Natural killer cell (primary cell): ENCODE measurements around the gene SLC22A23. TPM values are rescaled to one million over a fixed set of nuclear protein-coding genes. Genes with fewer than 3 reads are reported as not detected.

Experiments used
- ATAC-seq, 3 donors: fragments of 150-1000 bp in 2 of 3; fragments of 200-7000 bp in 1 of 3; cut with Tn5 transposase; 1 replicate in 1 of 3; 2 replicates in 2 of 3; pipeline ENCODE4 v1.10.0; 2021; ENCODE audit warnings: mild to moderate bottlenecking in 2 of 3, moderate library complexity in 2 of 3
- DNase-seq, 2 donors: peaks; one replicate each; pipeline versions ENCODE4 v3.0.0 to v3.0.0-alpha.2; 2013 to 2021; ENCODE audit warnings: mixed read lengths in 1 of 2
- H3K27ac ChIP-seq: one replicate; pipeline ENCODE4 v1.5.1; 2013; ENCODE audit warnings: mild to moderate bottlenecking, low read length
- H3K27me3 ChIP-seq: one replicate; pipeline ENCODE4 v1.6.1; 2013; ENCODE audit warnings: low read length; ENCODE audit not compliant: control insufficient read depth, insufficient read depth
- H3K36me3 ChIP-seq: one replicate; pipeline ENCODE4 v1.6.1; 2013; ENCODE audit warnings: low read length; ENCODE audit not compliant: control insufficient read depth, insufficient read depth
- H3K4me1 ChIP-seq: one replicate; pipeline ENCODE4 v1.6.1; 2013; ENCODE audit warnings: low read length; ENCODE audit not compliant: control insufficient read depth, insufficient read depth
- H3K4me3 ChIP-seq: one replicate; pipeline ENCODE4 v1.5.1; 2013; ENCODE audit warnings: low read length
- H3K9me3 ChIP-seq: one replicate; pipeline ENCODE4 v1.6.1; 2013; ENCODE audit warnings: low read length; ENCODE audit not compliant: control insufficient read depth, insufficient read depth
- H3K27ac Mint-ChIP-seq, 2 donors: one replicate each; pipeline ENCODE4 v1.8.0; 2022; ENCODE audit warnings: mild to moderate bottlenecking in 2 of 2, mixed read lengths in 2 of 2, moderate library complexity in 1 of 2
- H3K27me3 Mint-ChIP-seq, 2 donors: one replicate each; pipeline ENCODE4 v1.8.0; 2022; ENCODE audit warnings: low read depth in 2 of 2, mixed read lengths in 2 of 2
- H3K36me3 Mint-ChIP-seq: one replicate; pipeline ENCODE4 v1.8.0; 2022; ENCODE audit warnings: mixed read lengths
- H3K4me1 Mint-ChIP-seq, 2 donors: one replicate each; pipeline ENCODE4 v1.8.0; 2022; ENCODE audit warnings: mixed read lengths in 2 of 2
- H3K4me3 Mint-ChIP-seq: one replicate; pipeline ENCODE4 v1.8.0; 2022; ENCODE audit warnings: mild to moderate bottlenecking, moderate library complexity, mixed read lengths
- H3K9me3 Mint-ChIP-seq, 2 donors: one replicate each; pipeline ENCODE4 v1.8.0; 2022; ENCODE audit warnings: mixed read lengths in 2 of 2
- CTCF ChIP-seq: fragments of 200-600 bp; IDR thresholded peaks from one replicate; pipeline ENCODE4 v1.8.0; 2022; ENCODE audit warnings: antibody characterized with exemption
- WGBS: methylation state at CpG from one replicate; pipeline ENCODE4 v1.1.7; 2013; ENCODE audit warnings: missing lambda C conversion rate; ENCODE audit not compliant: insufficient coverage; 5-methylcytosine and 5-hydroxymethylcytosine counted together
- intact Hi-C: fragments of 100-400 bp; cut with micrococcal nuclease; formaldehyde crosslinking; loops from one replicate; pipeline ENCODE4 v1.14.2; 2022
- total RNA-seq, 4 donors: library from RNA; stranded (reverse); fragments of 120-200 nt in 1 of 4; gene quantifications; one replicate each; pipeline versions ENCODE4 v1.2.3 to v1.2.4, GENCODE V29; 2013 to 2022

The SLC22A23 gene
- total RNA-seq, 3 donors from 2014 or later (not counting 1 experiment from before 2014, with no cell fraction given): 0.24 to 0.79 (median 0.38) TPM

- no peaks in the 10 kb centered on the region for H3K4me1 ChIP-seq
- H3K27ac ChIP-seq: no peak overlapping the region
- H3K36me3 ChIP-seq: no peaks in the 10 kb centered on the region
- Mint-ChIP-seq H3K4me3 (no peak overlapping the region), H3K4me1 (no peaks in the 10 kb centered on the region), H3K36me3 (no peaks in the 10 kb centered on the region), H3K27me3 (peaks cover 8 to 18% of the 10 kb centered on the region in 2 donors), H3K27ac (no peak overlapping the region), H3K9me3 (no peaks in the 10 kb centered on the region)
- ATAC-seq: peak in 1 of 3 donors; percentile 20
- WGBS: 72% methylated on average over 15 of the region's 15 CpGs
- intact Hi-C loops: no loop called here
- H3K27me3 ChIP-seq: no peaks in the 10 kb centered on the region
- DNase-seq: peak in 1 of 2 donors; percentile 73
- H3K4me3 ChIP-seq: no peak overlapping the region
- H3K9me3 ChIP-seq: no peaks in the 10 kb centered on the region
- no peak for TF ChIP-seq CTCF
These were observed 86.3 kb downstream of the SLC22A23 start for GRCh38 chr6:3370361-3371221.

GRCh38 chr6:3369985-3370360 lies 86.9 kb downstream of the SLC22A23 start:
- no peaks in the 10 kb centered on the region for H3K36me3 Mint-ChIP-seq
- Histone ChIP-seq H3K4me3 (no peak overlapping the region), H3K36me3 (no peaks in the 10 kb centered on the region), H3K27ac (no peak overlapping the region), H3K4me1 (no peaks in the 10 kb centered on the region), H3K9me3 (no peaks in the 10 kb centered on the region), H3K27me3 (no peaks in the 10 kb centered on the region)
- 92% methylated on average over 3 of the region's 5 CpGs for WGBS
- H3K27me3 Mint-ChIP-seq: peaks cover 8 to 18% of the 10 kb centered on the region in 2 donors
- no peaks in the 10 kb centered on the region for H3K9me3 Mint-ChIP-seq
- DNase-seq (no peak), ATAC-seq (no peak)
- intact Hi-C loops: no loop called here
- H3K4me1 Mint-ChIP-seq: no peaks in the 10 kb centered on the region
- no peak for TF ChIP-seq CTCF
- H3K27ac Mint-ChIP-seq: no peak overlapping the region
- H3K4me3 Mint-ChIP-seq: no peak overlapping the region

GRCh38 chr6:3368685-3369084 lies 88.2 kb downstream of the SLC22A23 start:
- H3K27me3 ChIP-seq: no peaks in the 10 kb centered on the region
- Mint-ChIP-seq H3K4me1 (no peaks in the 10 kb centered on the region), H3K27ac (no peak overlapping the region), H3K4me3 (no peak overlapping the region), H3K36me3 (no peaks in the 10 kb centered on the region), H3K27me3 (peaks cover 8 to 14% of the 10 kb centered on the region in 2 donors), H3K9me3 (no peaks in the 10 kb centered on the region)
- no peaks in the 10 kb centered on the region for H3K9me3 ChIP-seq
- intact Hi-C loops: no loop called here
- TF ChIP-seq CTCF: no peak
- H3K4me1 ChIP-seq: no peaks in the 10 kb centered on the region
- DNase-seq (no peak), ATAC-seq (no peak)
- WGBS: 55% methylated on average over 4 of the region's 4 CpGs
- no peak overlapping the region for H3K4me3 ChIP-seq
- no peak overlapping the region for H3K27ac ChIP-seq
- no peaks in the 10 kb centered on the region for H3K36me3 ChIP-seq

- intact Hi-C loops: no loop called here
- WGBS: 51% methylated on average over 5 of the region's 5 CpGs
- peaks cover under 1 to 14% of the 10 kb centered on the region in 2 donors for H3K27me3 Mint-ChIP-seq
- DNase-seq (no peak), ATAC-seq (no peak)
- no peak for TF ChIP-seq CTCF
- Histone ChIP-seq H3K4me3 (no peak overlapping the region), H3K9me3 (no peaks in the 10 kb centered on the region), H3K27ac (no peak overlapping the region), H3K4me1 (no peaks in the 10 kb centered on the region), H3K36me3 (no peaks in the 10 kb centered on the region), H3K27me3 (no peaks in the 10 kb centered on the region)
- no peaks in the 10 kb centered on the region for H3K9me3 Mint-ChIP-seq
- no peaks in the 10 kb centered on the region for H3K36me3 Mint-ChIP-seq
- H3K27ac Mint-ChIP-seq: no peak overlapping the region
- H3K4me3 Mint-ChIP-seq: no peak overlapping the region
- no peaks in the 10 kb centered on the region for H3K4me1 Mint-ChIP-seq
These were observed 89.2 kb downstream of the SLC22A23 start for GRCh38 chr6:3367630-3368029.
